ENCODE results near the gene NDFIP1. TPM values are rescaled to one million over a fixed set of nuclear protein-coding genes. Genes with fewer than 3 reads are reported as not detected.

NDFIP1 gene
- total RNA-seq, 1 experiment from 2014 or later = 50.8 TPM

GRCh38 chr5:142117579-142118151 is 9.1 kb downstream of the NDFIP1 start:
- peaks cover 44% of the 10 kb centered on the region for H3K4me1 Mint-ChIP-seq (ENCODE audit: insufficient read depth, unreplicated experiment)
- CTCF ChIA-PET = interaction anchor here (0.7 to 3.5 kb wide), 3 partner anchors 8 to 148 kb away, joined by 3 to 16 read pairs (median 3); no protein-coding TSS in a partner anchor
- H3K36me3 Mint-ChIP-seq (ENCODE audit: insufficient read depth, unreplicated experiment) = peaks cover 23% of the 10 kb centered on the region
- no peak for TF ChIP-seq CTCF (IDR thresholded peaks at IDR 0.05; ENCODE audit: unreplicated experiment)
- BruUV-seq (replicated peaks) = no TSS peak
- H3K27me3 Mint-ChIP-seq (ENCODE audit: insufficient read depth, unreplicated experiment) = no peaks in the 10 kb centered on the region
- H3K4me3 Mint-ChIP-seq (ENCODE audit: unreplicated experiment) = no peak overlapping the region
- POLR2A ChIA-PET = interaction anchor here (1.0 to 1.4 kb wide), 3 partner anchors 9 to 60 kb away, joined by 3 to 11 read pairs (median 6); partner anchors contain the start of gene NDFIP1
- DNase-seq (ENCODE audit: unreplicated experiment) = no peak
- H3K9me3 Mint-ChIP-seq (ENCODE audit: unreplicated experiment) = no peaks in the 10 kb centered on the region
- H3K27ac Mint-ChIP-seq (ENCODE audit: low read depth, unreplicated experiment) = no peak overlapping the region
- intact Hi-C loops (cut with micrococcal nuclease) = no loop called here

- Mint-ChIP-seq H3K4me1 (ENCODE audit: insufficient read depth, unreplicated experiment) (peaks cover 44% of the 10 kb centered on the region), H3K9me3 (ENCODE audit: unreplicated experiment) (no peaks in the 10 kb centered on the region), H3K36me3 (ENCODE audit: insufficient read depth, unreplicated experiment) (peaks cover 27% of the 10 kb centered on the region), H3K27ac (ENCODE audit: low read depth, unreplicated experiment) (no peak overlapping the region), H3K27me3 (ENCODE audit: insufficient read depth, unreplicated experiment) (no peaks in the 10 kb centered on the region), H3K4me3 (ENCODE audit: unreplicated experiment) (no peak overlapping the region)
- no TSS peak for BruUV-seq (replicated peaks)
- ChIA-PET POLR2A (interaction anchor here (1.0 to 1.4 kb wide), 4 partner anchors 8 to 60 kb away, joined by 3 to 11 read pairs (median 4); partner anchors contain the start of gene NDFIP1), CTCF (interaction anchor here (0.5 to 3.5 kb wide), 4 partner anchors 9 to 427 kb away, joined by 3 to 16 read pairs (median 3); no protein-coding TSS in a partner anchor)
- no peak for TF ChIP-seq CTCF (IDR thresholded peaks at IDR 0.05; ENCODE audit: unreplicated experiment)
- DNase-seq (ENCODE audit: unreplicated experiment) = no peak
- intact Hi-C loops (cut with micrococcal nuclease) = no loop called here
Observed at GRCh38 chr5:142118155-142118686, 9.6 kb downstream of the NDFIP1 start.

GRCh38 chr5:142119051-142119625 is 10.6 kb downstream of the NDFIP1 start:
- H3K9me3 Mint-ChIP-seq (ENCODE audit: unreplicated experiment) = no peaks in the 10 kb centered on the region
- peaks cover 27% of the 10 kb centered on the region for H3K36me3 Mint-ChIP-seq (ENCODE audit: insufficient read depth, unreplicated experiment)
- CTCF ChIA-PET = interaction anchor here (0.5 to 3.5 kb wide), 5 partner anchors 8 to 427 kb away, joined by 3 to 16 read pairs (median 3); no protein-coding TSS in a partner anchor
- H3K4me1 Mint-ChIP-seq (ENCODE audit: insufficient read depth, unreplicated experiment) = peaks cover 50% of the 10 kb centered on the region
- no peak for DNase-seq (ENCODE audit: unreplicated experiment)
- H3K27ac Mint-ChIP-seq (ENCODE audit: low read depth, unreplicated experiment) = peak overlapping the region; percentile 0
- POLR2A ChIA-PET = interaction anchor here (1.0 to 3.4 kb wide), 5 partner anchors 10 to 61 kb away, joined by 3 to 30 read pairs (median 4); partner anchors contain the start of gene NDFIP1
- no peak for TF ChIP-seq CTCF (IDR thresholded peaks at IDR 0.05; ENCODE audit: unreplicated experiment)
- H3K27me3 Mint-ChIP-seq (ENCODE audit: insufficient read depth, unreplicated experiment) = no peaks in the 10 kb centered on the region
- H3K4me3 Mint-ChIP-seq (ENCODE audit: unreplicated experiment) = no peak overlapping the region
- intact Hi-C loops (cut with micrococcal nuclease) = no loop called here
- BruUV-seq (replicated peaks) = no TSS peak
